Smooth muscle cell (in vitro differentiated cells): ENCODE results near the gene TRIP13. TPM values are rescaled to one million over a fixed set of nuclear protein-coding genes. Genes with fewer than 3 reads are reported as not detected.

Experiments used
- DNase-seq: peaks from one replicate; lab custom pipeline; 2025; ENCODE audit not compliant: unreplicated experiment; lab: John Stamatoyannopoulos, UW
- H2AFZ ChIP-seq: fragments of 200-600 bp; sonication (generic); 2 replicates; pipeline ENCODE4 v1.6.0; 2016; ENCODE audit warnings: antibody characterized with exemption, low read depth, mild to moderate bottlenecking
- H3F3A ChIP-seq: fragments of 200-600 bp; sonication (generic); 2 replicates; pipeline ENCODE4 v1.6.0; 2017; ENCODE audit warnings: antibody characterized with exemption, low read depth
- H3K27ac ChIP-seq: fragments of 200-600 bp; sonication (generic); 2 replicates; pipeline ENCODE4 v1.5.1; 2016; ENCODE audit warnings: low read depth, mild to moderate bottlenecking
- H3K27me3 ChIP-seq: fragments of 200-600 bp; sonication (generic); 2 replicates; pipeline ENCODE4 v1.6.1; 2016; ENCODE audit warnings: low read depth, mild to moderate bottlenecking
- H3K36me3 ChIP-seq: fragments of 200-600 bp; sonication (generic); 2 replicates; pipeline ENCODE4 v1.5.1; 2016; ENCODE audit warnings: low read depth
- H3K4me1 ChIP-seq: fragments of 200-600 bp; sonication (generic); 2 replicates; pipeline ENCODE4 v1.5.1; 2016; ENCODE audit warnings: low read depth
- H3K4me2 ChIP-seq: fragments of 200-600 bp; sonication (generic); 2 replicates; pipeline ENCODE4 v1.6.0; 2016; ENCODE audit warnings: mild to moderate bottlenecking
- H3K4me3 ChIP-seq: fragments of 200-600 bp; sonication (generic); 2 replicates; pipeline ENCODE4 v1.5.1; 2016; ENCODE audit warnings: mild to moderate bottlenecking
- H3K79me2 ChIP-seq: fragments of 200-600 bp; sonication (generic); 2 replicates; pipeline ENCODE4 v1.6.0; 2016; ENCODE audit warnings: low read depth, mild to moderate bottlenecking
- H3K9ac ChIP-seq: fragments of 200-600 bp; sonication (generic); 2 replicates; pipeline ENCODE4 v1.6.0; 2016; ENCODE audit warnings: low read depth
- H3K9me3 ChIP-seq: fragments of 200-600 bp; sonication (generic); replicated peaks from 2 replicates; pipeline ENCODE4 v1.5.1; 2016; ENCODE audit warnings: low read depth
- H4K20me1 ChIP-seq: fragments of 200-600 bp; sonication (generic); 2 replicates; pipeline ENCODE4 v1.6.0; 2016; ENCODE audit warnings: low read depth
- CTCF ChIP-seq: fragments of 200-600 bp; sonication (generic); IDR thresholded peaks from 2 replicates; pipeline ENCODE4 v1.5.1; 2017; ENCODE audit warnings: borderline replicate concordance, mild to moderate bottlenecking, antibody characterized with exemption; ENCODE audit not compliant: insufficient read depth, poor library complexity, severe bottlenecking
- WGBS: methylation state at CpG from one replicate; pipeline ENCODE4 v1.1.7; 2016; ENCODE audit warnings: low lambda C conversion rate; 5-methylcytosine and 5-hydroxymethylcytosine counted together
- polyA plus RNA-seq: library from polyadenylated mRNA; unstranded; fragments of >200 nt; fragmentation: Nextera tagmentation; extraction: Ambion mirVana; gene quantifications from 2 replicates; pipeline ENCODE4 v1.2.1, GENCODE V29; 2016
- total RNA-seq: library from RNA; depleted of rRNA; stranded (reverse); fragments of >200 nt; gene quantifications from 2 replicates; pipeline ENCODE4 v1.2.3, GENCODE V29; 2014

Gene TRIP13
- total and polyA plus RNA-seq, 2 experiments from 2014 or later, result 8.4 to 12.0 TPM

- peaks cover 21% of the 10 kb centered on the region for H3F3A ChIP-seq
- no peaks in the 10 kb centered on the region for H3K27me3 ChIP-seq
- no peak for TF ChIP-seq CTCF
Observed at GRCh38 chr5:961711-962240, 69.1 kb downstream of the TRIP13 start.

GRCh38 chr5:962386-962785, 69.7 kb downstream of the TRIP13 start:
- Histone ChIP-seq H3K79me2 (no peaks in the 10 kb centered on the region), H3K9me3 (no peaks in the 10 kb centered on the region), H3K27me3 (no peaks in the 10 kb centered on the region), H4K20me1 (no peaks in the 10 kb centered on the region), H3K27ac (peak overlapping the region; percentile 90), H3K4me1 (no peaks in the 10 kb centered on the region), H3K4me2 (no peak overlapping the region), H3K4me3 (no peak overlapping the region), H2AFZ (no peak overlapping the region), H3K36me3 (no peaks in the 10 kb centered on the region), H3F3A (peaks cover 21% of the 10 kb centered on the region), H3K9ac (no peak overlapping the region)
- TF ChIP-seq CTCF, result no peak
- DNase-seq, result no peak
- 96% methylated on average over 15 of the region's 15 CpGs for WGBS

More at GRCh38 chr5:961711-962240, 69.1 kb downstream of the TRIP13 start:
- Histone ChIP-seq H3K4me2 (no peak overlapping the region), H3K9ac (no peak overlapping the region), H3K9me3 (no peaks in the 10 kb centered on the region), H2AFZ (no peak overlapping the region), H3K36me3 (no peaks in the 10 kb centered on the region), H3K79me2 (no peaks in the 10 kb centered on the region), H3K4me1 (no peaks in the 10 kb centered on the region), H3K27ac (peak overlapping the region; percentile 90), H3K4me3 (no peak overlapping the region), H4K20me1 (no peaks in the 10 kb centered on the region)
- WGBS, result 95% methylated on average over 24 of the region's 24 CpGs
- no peak for DNase-seq

- Histone ChIP-seq H2AFZ (no peak overlapping the region), H3K9me3 (no peaks in the 10 kb centered on the region), H3K27me3 (no peaks in the 10 kb centered on the region), H3K4me3 (no peak overlapping the region), H3K36me3 (no peaks in the 10 kb centered on the region), H3K4me1 (no peaks in the 10 kb centered on the region), H3K9ac (peak overlapping the region; percentile 52), H3K27ac (peak overlapping the region; percentile 90), H3F3A (peaks cover 21% of the 10 kb centered on the region), H3K4me2 (peak overlapping the region; percentile 37), H4K20me1 (no peaks in the 10 kb centered on the region), H3K79me2 (no peaks in the 10 kb centered on the region)
- TF ChIP-seq CTCF, result no peak
- WGBS, result 100% methylated on average over 8 of the region's 12 CpGs
- no peak for DNase-seq
Observed at GRCh38 chr5:962801-963200, 70.1 kb downstream of the TRIP13 start.

- no peak for DNase-seq
- Histone ChIP-seq H3K4me3 (no peak overlapping the region), H3K27me3 (no peaks in the 10 kb centered on the region), H3K9ac (peak overlapping the region; percentile 52), H3K4me2 (peak overlapping the region; percentile 37), H3K36me3 (no peaks in the 10 kb centered on the region), H3K4me1 (peaks cover 2% of the 10 kb centered on the region), H3K79me2 (no peaks in the 10 kb centered on the region), H4K20me1 (no peaks in the 10 kb centered on the region), H3F3A (peaks cover 21% of the 10 kb centered on the region), H3K27ac (peak overlapping the region; percentile 90), H3K9me3 (no peaks in the 10 kb centered on the region), H2AFZ (no peak overlapping the region)
- TF ChIP-seq CTCF, result no peak
- WGBS, result 76% methylated on average over 9 of the region's 10 CpGs
Observed at GRCh38 chr5:963310-963672, 70.6 kb downstream of the TRIP13 start.
